Activated CD8-positive, alpha-beta T cell treated with anti-CD3 and anti-CD28 coated beads for 36 hours (primary cell): Measurements from ENCODE around the gene OR2V1. TPM values are rescaled to one million over a fixed set of nuclear protein-coding genes. Genes with fewer than 3 reads are reported as not detected.
"Not testable (repeated sequence)": the region's sequence is repeated elsewhere in the genome, so short reads cannot be mapped to it uniquely, and the experiment has no call there.

Source experiments
- ATAC-seq: fragments of 200-7000 bp; cut with Tn5 transposase; one replicate; pipeline ENCODE4 v1.10.0; 2021; ENCODE audit warnings: mild to moderate bottlenecking, moderate library complexity
- CTCF ChIA-PET: fragments of 350-600 bp; sonication (Branson Sonifier 250); formaldehyde crosslinking; loops from one replicate; lab custom pipeline; 2021; ENCODE audit warnings: antibody characterized with exemption; lab: Charles Lee
- POLR2A ChIA-PET: fragments of 350-600 bp; sonication (Branson Sonifier 250); formaldehyde crosslinking; loops from one replicate; lab custom pipeline; 2021; ENCODE audit warnings: antibody characterized with exemption; lab: Charles Lee
- DNase-seq: peaks from one replicate; pipeline ENCODE4 v3.0.0-alpha.2; 2020
- H3K27ac Mint-ChIP-seq: one replicate; pipeline ENCODE4 v1.8.0; 2021; ENCODE audit warnings: mild to moderate bottlenecking, mixed read lengths
- H3K27me3 Mint-ChIP-seq: one replicate; pipeline ENCODE4 v1.8.0; 2021; ENCODE audit warnings: mixed read lengths
- H3K36me3 Mint-ChIP-seq: one replicate; pipeline ENCODE4 v1.8.0; 2021; ENCODE audit warnings: low read depth, mixed read lengths
- H3K4me1 Mint-ChIP-seq: one replicate; pipeline ENCODE4 v1.8.0; 2021; ENCODE audit warnings: low read depth, mixed read lengths
- H3K4me3 Mint-ChIP-seq: one replicate; pipeline ENCODE4 v1.8.0; 2021; ENCODE audit warnings: mild to moderate bottlenecking, moderate library complexity, mixed read lengths
- H3K9me3 Mint-ChIP-seq: one replicate; pipeline ENCODE4 v1.8.0; 2021; ENCODE audit warnings: mixed read lengths
- intact Hi-C: fragments of 100-400 bp; cut with micrococcal nuclease; formaldehyde crosslinking; loops from one replicate; pipeline ENCODE4 v1.10.0; 2022
- total RNA-seq, 2 experiments: library from RNA; stranded (reverse); gene quantifications; one replicate each; pipeline ENCODE4 v1.2.3, GENCODE V29; 2021
- TF ChIP-seq, protein P1 (sequence below): fragments of 200-600 bp; IDR thresholded peaks from one replicate; pipeline ENCODE4 v1.8.0; 2022; ENCODE audit warnings: antibody characterized with exemption, mild to moderate bottlenecking

OR2V1 gene
- total RNA-seq, 2 experiments from 2014 or later: not detected

DNA sequence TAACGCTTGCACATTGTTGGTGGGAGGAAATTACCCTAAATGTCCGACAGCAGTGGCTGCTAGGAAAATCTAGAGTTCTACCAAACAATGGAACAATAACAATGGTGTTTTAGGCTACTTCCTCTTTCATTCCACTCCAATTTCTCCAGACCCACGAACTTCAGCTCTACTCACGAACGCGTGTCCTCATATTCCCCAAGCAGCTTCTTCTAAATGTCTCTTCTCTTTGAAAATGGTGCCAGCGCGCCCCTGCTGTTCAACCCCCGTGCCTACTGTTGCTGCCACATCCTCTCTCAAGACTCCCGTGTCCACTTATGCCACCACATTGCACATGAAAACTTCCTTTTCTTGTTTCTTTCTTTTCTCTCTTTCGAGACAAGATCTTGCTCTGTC, 42.1 kb upstream of the OR2V1 start:
- intact Hi-C loops: no loop called here
- H3K4me3 Mint-ChIP-seq: peak overlapping the region; percentile 79
- TF ChIP-seq, protein P1, sequence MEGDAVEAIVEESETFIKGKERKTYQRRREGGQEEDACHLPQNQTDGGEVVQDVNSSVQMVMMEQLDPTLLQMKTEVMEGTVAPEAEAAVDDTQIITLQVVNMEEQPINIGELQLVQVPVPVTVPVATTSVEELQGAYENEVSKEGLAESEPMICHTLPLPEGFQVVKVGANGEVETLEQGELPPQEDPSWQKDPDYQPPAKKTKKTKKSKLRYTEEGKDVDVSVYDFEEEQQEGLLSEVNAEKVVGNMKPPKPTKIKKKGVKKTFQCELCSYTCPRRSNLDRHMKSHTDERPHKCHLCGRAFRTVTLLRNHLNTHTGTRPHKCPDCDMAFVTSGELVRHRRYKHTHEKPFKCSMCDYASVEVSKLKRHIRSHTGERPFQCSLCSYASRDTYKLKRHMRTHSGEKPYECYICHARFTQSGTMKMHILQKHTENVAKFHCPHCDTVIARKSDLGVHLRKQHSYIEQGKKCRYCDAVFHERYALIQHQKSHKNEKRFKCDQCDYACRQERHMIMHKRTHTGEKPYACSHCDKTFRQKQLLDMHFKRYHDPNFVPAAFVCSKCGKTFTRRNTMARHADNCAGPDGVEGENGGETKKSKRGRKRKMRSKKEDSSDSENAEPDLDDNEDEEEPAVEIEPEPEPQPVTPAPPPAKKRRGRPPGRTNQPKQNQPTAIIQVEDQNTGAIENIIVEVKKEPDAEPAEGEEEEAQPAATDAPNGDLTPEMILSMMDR: no peak

DNA sequence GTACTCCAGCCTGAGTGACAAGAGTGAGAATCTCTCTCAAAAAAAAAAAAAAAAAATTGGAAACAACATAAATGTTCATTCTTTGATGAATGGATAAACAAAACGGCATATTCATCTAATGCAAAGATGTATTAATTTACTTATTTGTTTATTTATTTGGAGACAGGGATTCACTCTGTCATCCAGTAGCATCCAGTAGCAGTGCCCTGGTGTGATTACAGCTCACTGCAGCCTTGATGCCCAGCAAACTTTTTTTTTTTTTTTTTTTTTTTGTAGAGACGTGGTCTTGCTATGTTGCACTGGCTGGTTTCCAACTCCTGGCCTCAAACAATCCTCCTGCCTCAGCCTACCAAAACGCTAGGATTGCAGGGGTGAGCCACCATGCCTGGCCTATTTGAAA, 40.8 kb upstream of the OR2V1 start:
- POLR2A ChIA-PET: interaction anchor here (2.3 kb wide), 1 partner anchor 13 kb away, joined by 11 read pairs; no protein-coding TSS in a partner anchor
- ATAC-seq: no peak
- Mint-ChIP-seq H3K4me1 (peaks cover 53% of the 10 kb centered on the region), H3K9me3 (no peaks in the 10 kb centered on the region), H3K27ac (no peak overlapping the region), H3K27me3 (peaks cover 59% of the 10 kb centered on the region), H3K4me3 (no peak overlapping the region), H3K36me3 (no peaks in the 10 kb centered on the region)
- DNase-seq: no peak
- CTCF ChIA-PET: interaction anchor here (1.2 to 4.5 kb wide), 2 partner anchors 11 to 13 kb away, joined by 4 to 34 read pairs; no protein-coding TSS in a partner anchor
- intact Hi-C loops: no loop called here
- TF ChIP-seq, protein P1: no peak

More for the DNA sequence above, 42.1 kb upstream of the OR2V1 start:
- POLR2A ChIA-PET: interaction anchor here (1.5 to 2.6 kb wide), 4 partner anchors 10 to 71 kb away, joined by 6 to 11 read pairs (median 10); partner anchors contain the start of gene RACK1
- DNase-seq: peak; percentile 33
- CTCF ChIA-PET: interaction anchor here (1.0 to 4.5 kb wide), 4 partner anchors 12 to 49 kb away, joined by 3 to 34 read pairs (median 4); no protein-coding TSS in a partner anchor
- peaks cover 43% of the 10 kb centered on the region for H3K4me1 Mint-ChIP-seq
- no peaks in the 10 kb centered on the region for H3K9me3 Mint-ChIP-seq
- H3K36me3 Mint-ChIP-seq: no peaks in the 10 kb centered on the region
- ATAC-seq: peak; percentile 14
- H3K27me3 Mint-ChIP-seq: peaks cover 51% of the 10 kb centered on the region
- H3K27ac Mint-ChIP-seq: peak overlapping the region; percentile 85

DNA sequence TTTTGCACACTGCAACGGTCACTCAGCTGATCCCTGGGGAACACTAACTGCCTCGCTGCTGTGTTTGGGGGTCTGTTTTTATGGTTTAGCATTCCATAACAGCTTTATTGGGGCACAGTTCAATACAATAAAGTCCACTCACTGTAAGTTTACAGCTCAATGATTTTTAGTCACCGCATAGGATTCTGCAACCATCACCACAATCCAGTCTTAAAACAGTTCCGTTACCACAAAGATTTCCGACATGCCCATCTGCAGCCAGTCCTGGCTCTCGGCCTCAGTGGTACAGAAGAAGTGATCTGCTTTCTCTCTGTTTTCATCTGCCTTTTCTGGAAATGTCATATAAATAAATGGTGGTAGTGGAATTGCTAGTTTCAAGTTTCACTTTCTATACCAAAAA, 40.0 kb upstream of the OR2V1 start:
- no peak overlapping the region for H3K27ac Mint-ChIP-seq
- DNase-seq: no peak
- POLR2A ChIA-PET: interaction anchor here (0.7 to 1.2 kb wide), 2 partner anchors 8 to 52 kb away, joined by 3 to 6 read pairs; no protein-coding TSS in a partner anchor
- peaks cover 61% of the 10 kb centered on the region for H3K27me3 Mint-ChIP-seq
- H3K9me3 Mint-ChIP-seq: no peaks in the 10 kb centered on the region
- H3K4me1 Mint-ChIP-seq: peaks cover 60% of the 10 kb centered on the region
- no peak overlapping the region for H3K4me3 Mint-ChIP-seq
- CTCF ChIA-PET: interaction anchor here (1.2 to 1.7 kb wide), 2 partner anchors 14 to 36 kb away, joined by 8 read pairs; no protein-coding TSS in a partner anchor
- no peak for ATAC-seq
- TF ChIP-seq, protein P1: no peak
- H3K36me3 Mint-ChIP-seq: no peaks in the 10 kb centered on the region
- intact Hi-C loops: no loop called here

DNA sequence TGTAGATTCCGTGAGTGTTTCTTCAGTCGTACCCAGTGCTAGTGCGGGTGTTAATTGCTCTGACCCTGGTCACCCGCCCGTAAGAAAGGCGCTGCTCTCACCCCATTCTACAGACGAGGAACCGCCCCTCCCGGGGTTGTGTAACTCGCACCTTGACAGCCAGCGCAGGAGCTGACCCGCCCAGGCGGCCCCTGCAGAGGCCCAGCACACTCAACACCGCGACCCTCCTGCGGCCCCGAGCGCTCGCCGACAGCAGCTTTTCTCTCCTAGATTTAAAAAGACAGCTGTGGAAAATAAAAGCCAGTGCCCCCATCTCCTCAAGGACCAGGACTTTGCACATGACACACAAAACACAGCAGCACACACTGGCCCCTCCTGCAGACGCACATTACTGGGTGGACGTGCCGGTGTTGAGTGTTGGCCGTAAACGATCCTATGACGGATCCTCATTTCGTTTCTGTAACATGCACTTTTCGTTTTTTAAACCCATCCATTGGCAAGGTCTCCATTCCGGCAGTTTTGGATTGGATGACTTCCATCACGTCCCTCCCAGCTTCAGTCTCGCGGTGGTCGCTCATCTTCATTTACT, 39.4 kb upstream of the OR2V1 start:
- peak overlapping the region; percentile 63 for H3K4me3 Mint-ChIP-seq
- ATAC-seq: no peak
- no peaks in the 10 kb centered on the region for H3K9me3 Mint-ChIP-seq
- no peak overlapping the region for H3K27ac Mint-ChIP-seq
- POLR2A ChIA-PET: interaction anchor here (0.6 to 1.2 kb wide), 6 partner anchors 9 to 52 kb away, joined by 3 to 6 read pairs (median 3); no protein-coding TSS in a partner anchor
- no peak for DNase-seq
- intact Hi-C loops: no loop called here
- H3K4me1 Mint-ChIP-seq: peaks cover 64% of the 10 kb centered on the region
- CTCF ChIA-PET: interaction anchor here (1.2 to 1.7 kb wide), 2 partner anchors 14 to 37 kb away, joined by 8 read pairs; no protein-coding TSS in a partner anchor
- H3K36me3 Mint-ChIP-seq: no peaks in the 10 kb centered on the region
- TF ChIP-seq, protein P1: no peak
- peaks cover 65% of the 10 kb centered on the region for H3K27me3 Mint-ChIP-seq

DNA sequence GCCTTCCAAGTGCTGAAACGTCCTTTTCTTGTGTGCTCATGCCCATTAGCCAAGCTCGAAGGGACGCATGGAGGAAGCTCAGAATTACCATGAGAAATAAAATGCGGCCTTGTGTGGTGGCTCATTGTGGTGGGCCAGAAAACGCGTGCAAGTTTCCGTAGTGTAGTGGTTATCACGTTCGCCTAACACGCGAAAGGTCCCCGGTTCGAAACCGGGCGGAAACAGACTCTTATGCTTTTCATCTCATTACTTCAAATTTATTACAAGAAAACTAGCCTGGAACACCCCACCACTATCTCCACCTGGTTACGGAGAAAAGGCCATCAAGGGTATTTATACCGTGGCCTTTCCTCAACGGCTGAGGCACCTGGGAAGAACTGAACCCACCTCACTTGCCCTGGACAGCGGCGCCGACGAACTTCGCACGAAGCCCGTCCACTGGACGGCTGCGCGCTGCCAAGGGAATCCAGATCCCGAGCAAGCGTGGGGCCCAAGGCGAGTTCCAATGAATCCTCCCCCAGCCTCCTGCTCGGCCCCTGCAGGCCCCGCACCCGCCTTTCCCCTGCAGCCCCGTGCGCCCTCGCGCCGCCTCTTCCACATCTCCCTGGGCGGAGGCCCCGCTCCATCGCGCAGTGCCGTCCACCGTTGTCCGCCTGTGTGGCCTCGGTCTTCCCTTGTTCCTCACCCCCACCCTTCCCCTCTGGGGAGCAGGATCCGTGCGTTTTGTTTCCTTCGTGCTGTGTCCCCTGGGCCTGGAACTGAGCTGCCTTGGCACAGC, 38.7 kb upstream of the OR2V1 start:
- H3K36me3 Mint-ChIP-seq, H3K9me3 Mint-ChIP-seq, intact Hi-C loops: not testable (repeated sequence)
- ATAC-seq (peak; percentile 55), DNase-seq (peak; percentile 94)
- Mint-ChIP-seq H3K4me1 (peaks cover 66% of the 10 kb centered on the region), H3K27me3 (peaks cover 64% of the 10 kb centered on the region), H3K4me3 (peak overlapping the region; percentile 63), H3K27ac (peak overlapping the region; percentile 58)
- ChIA-PET CTCF (interaction anchor here (0.9 to 1.7 kb wide), 3 partner anchors 15 to 52 kb away, joined by 3 to 8 read pairs (median 8); no protein-coding TSS in a partner anchor), POLR2A (interaction anchor here (0.8 to 1.5 kb wide), 5 partner anchors 7 to 37 kb away, joined by 3 to 6 read pairs (median 4); no protein-coding TSS in a partner anchor)
